ENCODE results near the gene CST11.

- TF ChIP-seq, protein P1, sequence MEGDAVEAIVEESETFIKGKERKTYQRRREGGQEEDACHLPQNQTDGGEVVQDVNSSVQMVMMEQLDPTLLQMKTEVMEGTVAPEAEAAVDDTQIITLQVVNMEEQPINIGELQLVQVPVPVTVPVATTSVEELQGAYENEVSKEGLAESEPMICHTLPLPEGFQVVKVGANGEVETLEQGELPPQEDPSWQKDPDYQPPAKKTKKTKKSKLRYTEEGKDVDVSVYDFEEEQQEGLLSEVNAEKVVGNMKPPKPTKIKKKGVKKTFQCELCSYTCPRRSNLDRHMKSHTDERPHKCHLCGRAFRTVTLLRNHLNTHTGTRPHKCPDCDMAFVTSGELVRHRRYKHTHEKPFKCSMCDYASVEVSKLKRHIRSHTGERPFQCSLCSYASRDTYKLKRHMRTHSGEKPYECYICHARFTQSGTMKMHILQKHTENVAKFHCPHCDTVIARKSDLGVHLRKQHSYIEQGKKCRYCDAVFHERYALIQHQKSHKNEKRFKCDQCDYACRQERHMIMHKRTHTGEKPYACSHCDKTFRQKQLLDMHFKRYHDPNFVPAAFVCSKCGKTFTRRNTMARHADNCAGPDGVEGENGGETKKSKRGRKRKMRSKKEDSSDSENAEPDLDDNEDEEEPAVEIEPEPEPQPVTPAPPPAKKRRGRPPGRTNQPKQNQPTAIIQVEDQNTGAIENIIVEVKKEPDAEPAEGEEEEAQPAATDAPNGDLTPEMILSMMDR (conservative IDR thresholded peaks at IDR 0.05; ENCODE audit: low read length) = no peak
- no peak for TF ChIP-seq EZH2phosphoT487 (IDR thresholded peaks at IDR 0.05; ENCODE audit: borderline replicate concordance)
These were observed 14.0 kb downstream of the CST11 start for GRCh38 chr20:23438661-23439060.
